RWPE2 (cell line): ENCODE measurements around the gene LY6G6F.

ENCODE experiments used
- ATAC-seq: fragments of 200-7000 bp; cut with Tn5 transposase; 3 replicates; pipeline ENCODE4 v1.9.1; 2021; ENCODE audit warnings: low read depth
- DNase-seq: peaks from one replicate; pipeline ENCODE4 v3.0.0-alpha.2; 2020; ENCODE audit warnings: low spot score
- H3K27ac ChIP-seq: fragments of 450-650 bp; 2 replicates; pipeline ENCODE4 v1.5.1; 2017; ENCODE audit warnings: mild to moderate bottlenecking; ENCODE audit not compliant: poor library complexity, severe bottlenecking
- H3K27me3 ChIP-seq: fragments of 250-450 bp; sonication (Bioruptor Pico); 2 replicates; pipeline ENCODE4 v1.5.1; 2021; ENCODE audit warnings: mild to moderate bottlenecking, moderate library complexity; ENCODE audit not compliant: insufficient read depth, poor library complexity, severe bottlenecking
- H3K36me3 ChIP-seq: fragments of 250-450 bp; sonication (Bioruptor Pico); 2 replicates; pipeline ENCODE4 v1.5.1; 2020; ENCODE audit warnings: low read depth, mild to moderate bottlenecking, moderate library complexity
- H3K4me1 ChIP-seq: fragments of 250-450 bp; sonication (Bioruptor Pico); 2 replicates; pipeline ENCODE4 v1.5.1; 2021; ENCODE audit warnings: mild to moderate bottlenecking, moderate library complexity; ENCODE audit not compliant: insufficient read depth, poor library complexity, severe bottlenecking
- H3K4me3 ChIP-seq: fragments of 250-450 bp; sonication (Bioruptor Pico); 2 replicates; pipeline ENCODE4 v1.5.1; 2021; ENCODE audit warnings: mild to moderate bottlenecking, moderate library complexity; ENCODE audit not compliant: severe bottlenecking
- H3K9me3 ChIP-seq: fragments of 250-450 bp; sonication (Bioruptor Pico); 2 replicates; pipeline ENCODE4 v1.5.1; 2021; ENCODE audit warnings: mild to moderate bottlenecking, moderate library complexity; ENCODE audit not compliant: severe bottlenecking
- CTCF ChIP-seq: fragments of 450-650 bp; IDR thresholded peaks from one replicate; pipeline ENCODE4 v1.5.1; 2017; ENCODE audit warnings: mild to moderate bottlenecking, moderate library complexity; ENCODE audit not compliant: poor library complexity, severe bottlenecking

LY6G6F gene

GRCh38 chr6:31691564-31692108 lies 15.0 kb upstream of the LY6G6F start:
- H3K27me3 ChIP-seq, result no peaks in the 10 kb centered on the region
- DNase-seq (no peak), ATAC-seq (no peak)
- H3K27ac ChIP-seq, result no peak overlapping the region
- no peak for TF ChIP-seq CTCF
- no peaks in the 10 kb centered on the region for H3K9me3 ChIP-seq
- H3K36me3 ChIP-seq, result peaks cover 42% of the 10 kb centered on the region
- no peak overlapping the region for H3K4me3 ChIP-seq
- no peaks in the 10 kb centered on the region for H3K4me1 ChIP-seq

- TF ChIP-seq CTCF, result no peak
- H3K27ac ChIP-seq, result no peak overlapping the region
- no peak overlapping the region for H3K4me3 ChIP-seq
These were observed 14.3 kb upstream of the LY6G6F start for GRCh38 chr6:31692353-31692752.

DNA sequence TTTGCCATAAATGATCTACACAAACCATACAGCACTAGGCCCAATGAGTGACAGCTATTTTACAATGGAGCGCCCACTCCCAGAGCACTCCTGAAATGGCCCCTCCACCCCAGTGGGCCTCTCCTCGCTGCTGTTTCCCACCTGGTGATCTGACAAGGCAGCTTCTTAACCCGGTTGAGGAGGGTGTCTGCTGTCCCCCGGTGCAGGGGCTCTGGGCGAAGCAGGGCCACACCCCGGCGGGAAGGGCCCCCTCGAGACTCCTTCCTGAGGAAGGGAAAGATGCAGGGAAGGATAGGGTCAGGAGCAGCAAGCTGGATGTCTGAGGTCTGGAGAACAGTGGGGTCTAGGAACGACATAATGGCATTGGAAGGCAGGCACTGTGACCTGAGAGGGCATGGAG lies 13.8 kb upstream of the LY6G6F start:
- no peak for DNase-seq
- Histone ChIP-seq H3K9me3 (no peaks in the 10 kb centered on the region), H3K4me3 (no peak overlapping the region), H3K27me3 (no peaks in the 10 kb centered on the region), H3K36me3 (peaks cover 45% of the 10 kb centered on the region), H3K4me1 (no peaks in the 10 kb centered on the region), H3K27ac (no peak overlapping the region)
- TF ChIP-seq CTCF, result no peak
- ATAC-seq, result no peak

More at GRCh38 chr6:31692353-31692752, 14.3 kb upstream of the LY6G6F start:
- no peak for ATAC-seq
- Histone ChIP-seq H3K4me1 (no peaks in the 10 kb centered on the region), H3K9me3 (no peaks in the 10 kb centered on the region), H3K36me3 (peaks cover 45% of the 10 kb centered on the region), H3K27me3 (no peaks in the 10 kb centered on the region)
- DNase-seq, result no peak

DNA sequence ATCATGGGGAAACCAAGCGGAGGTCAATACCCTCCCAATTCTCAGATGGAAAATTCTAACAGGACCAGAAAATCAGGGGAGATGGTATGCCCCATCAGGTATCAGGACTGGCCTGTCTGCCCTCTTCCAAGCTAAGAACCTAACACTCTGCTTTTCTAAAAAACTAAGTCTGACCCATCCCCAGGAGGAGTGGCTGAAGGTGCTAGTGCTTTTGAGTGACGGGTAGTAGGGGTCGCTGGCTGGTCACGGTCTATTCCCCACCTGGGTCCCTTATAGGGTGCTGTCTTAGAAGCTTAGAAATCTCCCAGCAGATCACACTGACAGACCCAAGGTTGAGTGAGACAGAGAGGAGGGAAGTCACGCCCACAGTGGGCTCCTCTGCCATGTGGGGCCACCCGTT lies 13.1 kb upstream of the LY6G6F start:
- no peak overlapping the region for H3K4me3 ChIP-seq
- no peaks in the 10 kb centered on the region for H3K4me1 ChIP-seq
- H3K9me3 ChIP-seq, result no peaks in the 10 kb centered on the region
- H3K27ac ChIP-seq, result no peak overlapping the region
- H3K27me3 ChIP-seq, result no peaks in the 10 kb centered on the region
- TF ChIP-seq CTCF, result no peak
- H3K36me3 ChIP-seq, result peaks cover 42% of the 10 kb centered on the region
- ATAC-seq, result no peak
- DNase-seq, result no peak

DNA sequence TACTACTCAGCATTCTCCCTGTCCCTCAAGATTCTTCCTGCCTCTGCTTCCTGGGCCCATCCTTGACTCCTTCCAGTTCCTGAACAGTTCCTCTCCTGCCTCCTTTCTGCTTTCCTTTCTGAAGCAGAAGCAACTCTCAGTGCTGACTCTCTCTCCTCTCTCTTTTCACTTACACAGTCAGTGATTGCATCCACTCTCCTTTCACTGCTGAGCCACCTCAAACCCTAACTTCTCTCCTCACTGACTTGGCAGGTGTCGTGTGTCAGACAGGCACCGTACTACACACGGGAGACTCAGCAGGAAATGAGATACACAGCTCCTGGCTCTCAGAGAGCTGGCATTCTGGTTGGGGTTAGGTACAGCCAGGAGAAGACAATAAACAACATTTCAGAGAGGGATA lies 9.1 kb upstream of the LY6G6F start:
- H3K27me3 ChIP-seq, result no peaks in the 10 kb centered on the region
- H3K4me3 ChIP-seq, result no peak overlapping the region
- peaks cover 34% of the 10 kb centered on the region for H3K36me3 ChIP-seq
- DNase-seq, result no peak
- ATAC-seq, result no peak
- no peaks in the 10 kb centered on the region for H3K9me3 ChIP-seq
- no peak for TF ChIP-seq CTCF
- H3K27ac ChIP-seq, result no peak overlapping the region
- no peaks in the 10 kb centered on the region for H3K4me1 ChIP-seq
